ENCODE data around the gene ABHD14A. TPM values are rescaled to one million over a fixed set of nuclear protein-coding genes. Genes with fewer than 3 reads are reported as not detected.

The ABHD14A gene
- total RNA-seq, 2 experiments from 2014 or later, result 7.5 to 8.9 TPM

DNA sequence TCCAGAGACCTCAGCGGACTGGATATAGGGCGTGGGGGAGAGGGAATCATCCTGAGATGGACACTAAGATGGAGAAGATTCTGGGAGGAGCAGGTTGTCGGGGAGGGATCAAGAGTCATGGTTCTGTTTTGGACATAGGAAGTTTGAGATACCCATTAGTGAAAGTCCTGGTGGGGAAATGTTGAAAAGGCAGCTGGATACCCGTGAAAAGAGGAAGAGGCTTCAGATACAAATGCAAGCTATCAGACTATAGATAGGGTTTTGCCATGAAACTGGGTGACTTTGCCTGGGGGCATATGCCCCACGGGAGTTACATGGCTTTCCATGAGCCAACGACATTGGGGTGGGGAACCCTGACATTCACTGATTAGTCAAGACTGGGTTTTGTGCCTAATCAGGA, 20.8 kb upstream of the ABHD14A start:
- Histone ChIP-seq H2AFZ (ENCODE audit: low read length) (no peak overlapping the region), H3K4me2 (ENCODE audit: low read length) (no peak overlapping the region), H3K79me2 (ENCODE audit: insufficient read depth, low read depth, low read length) (no peaks in the 10 kb centered on the region), H4K20me1 (ENCODE audit: insufficient read depth, low read length) (no peaks in the 10 kb centered on the region), H3K36me3 (ENCODE audit: insufficient read depth, low read length) (no peaks in the 10 kb centered on the region), H3K9me3 (ENCODE audit: low read length) (no peaks in the 10 kb centered on the region), H3K4me1 (ENCODE audit: insufficient read depth, low read length, poor library complexity, severe bottlenecking) (peaks cover 3% of the 10 kb centered on the region), H3K27ac (ENCODE audit: low read depth, low read length, poor library complexity, severe bottlenecking) (no peak overlapping the region), H3K9me2 (ENCODE audit: insufficient read depth, low read length) (no peaks in the 10 kb centered on the region), H3K4me3 (ENCODE audit: low read depth, low read length, poor library complexity, severe bottlenecking) (no peak overlapping the region)
- CTCF ChIA-PET (ENCODE audit: unreplicated experiment), result no interaction called here
- TF ChIP-seq EZH2phosphoT487 (IDR thresholded peaks at IDR 0.05; ENCODE audit: borderline replicate concordance, low read depth, low read length) (no peak), CTCF (conservative IDR thresholded peaks at IDR 0.05; ENCODE audit: low read length) (no peak)
- DNase-seq (ENCODE audit: low spot score), result no peak
- BruUV-seq (replicated peaks), result no TSS peak
- POLR2A ChIA-PET, result no interaction called here
- intact Hi-C loops (cut with micrococcal nuclease; ENCODE audit: unreplicated experiment), result no loop called here

DNA sequence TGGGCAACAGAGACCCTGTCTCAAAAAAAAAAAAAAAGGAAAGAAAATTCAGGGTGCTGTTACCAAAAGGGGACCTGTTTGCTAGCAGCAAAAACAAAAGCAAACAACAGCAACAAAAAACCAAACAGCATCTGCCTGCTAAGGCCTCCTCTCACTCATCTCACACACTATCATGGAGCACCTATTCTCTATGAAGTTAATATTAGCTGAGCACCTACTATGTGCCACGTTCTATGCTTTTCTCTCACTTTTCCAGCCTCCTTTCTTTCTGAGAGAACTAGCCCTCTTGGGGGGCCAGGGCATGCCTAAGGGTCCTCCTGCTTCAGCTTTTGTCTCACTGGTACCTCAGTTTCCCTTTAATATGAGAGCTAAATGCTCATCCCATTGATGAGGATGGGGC, 20.2 kb upstream of the ABHD14A start:
- Histone ChIP-seq H3K36me3 (ENCODE audit: insufficient read depth, low read length) (no peaks in the 10 kb centered on the region), H3K4me3 (ENCODE audit: low read depth, low read length, poor library complexity, severe bottlenecking) (no peak overlapping the region), H3K79me2 (ENCODE audit: insufficient read depth, low read depth, low read length) (no peaks in the 10 kb centered on the region), H3K9me3 (ENCODE audit: low read length) (no peaks in the 10 kb centered on the region), H2AFZ (ENCODE audit: low read length) (no peak overlapping the region), H3K4me2 (ENCODE audit: low read length) (no peak overlapping the region), H4K20me1 (ENCODE audit: insufficient read depth, low read length) (no peaks in the 10 kb centered on the region), H3K4me1 (ENCODE audit: insufficient read depth, low read length, poor library complexity, severe bottlenecking) (peaks cover 3% of the 10 kb centered on the region), H3K27ac (ENCODE audit: low read depth, low read length, poor library complexity, severe bottlenecking) (no peak overlapping the region), H3K9me2 (ENCODE audit: insufficient read depth, low read length) (no peaks in the 10 kb centered on the region)
- no peak for TF ChIP-seq EZH2phosphoT487 (IDR thresholded peaks at IDR 0.05; ENCODE audit: borderline replicate concordance, low read depth, low read length)
- no peak for TF ChIP-seq CTCF (conservative IDR thresholded peaks at IDR 0.05; ENCODE audit: low read length)
- POLR2A ChIA-PET, result no interaction called here
- DNase-seq (ENCODE audit: low spot score), result no peak
- BruUV-seq (replicated peaks), result no TSS peak
- CTCF ChIA-PET (ENCODE audit: unreplicated experiment), result no interaction called here
- intact Hi-C loops (cut with micrococcal nuclease; ENCODE audit: unreplicated experiment), result no loop called here

DNA sequence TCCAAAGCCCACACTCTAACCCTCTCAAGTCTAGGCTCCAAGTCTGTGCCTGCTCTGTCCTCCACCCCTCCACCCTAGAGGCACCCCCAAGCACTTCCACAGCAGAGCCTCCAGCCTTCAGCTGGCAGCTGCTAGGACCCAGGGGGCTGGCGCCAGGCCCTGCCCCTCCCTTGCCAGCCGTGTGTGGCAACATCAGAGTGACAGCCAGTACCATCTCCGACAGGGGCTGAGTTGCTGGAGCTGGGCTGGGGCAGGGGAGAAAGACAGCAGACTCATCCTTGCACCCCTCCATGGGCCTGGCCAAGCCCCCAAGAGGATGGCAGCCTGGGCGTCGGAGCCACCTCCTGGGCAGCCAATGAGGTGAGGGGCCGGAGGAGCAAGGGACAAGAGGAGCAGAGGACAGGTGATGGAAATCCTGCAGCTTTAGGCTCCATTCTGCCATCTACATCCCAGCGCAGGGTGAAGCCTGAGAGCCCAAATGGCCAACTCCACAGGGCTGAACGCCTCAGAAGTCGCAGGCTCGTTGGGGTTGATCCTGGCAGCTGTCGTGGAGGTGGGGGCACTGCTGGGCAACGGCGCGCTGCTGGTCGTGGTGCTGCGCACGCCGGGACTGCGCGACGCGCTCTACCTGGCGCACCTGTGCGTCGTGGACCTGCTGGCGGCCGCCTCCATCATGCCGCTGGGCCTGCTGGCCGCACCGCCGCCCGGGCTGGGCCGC, 19.5 kb upstream of the ABHD14A start, which contains the start of gene GPR62:
GPR62 (plus strand) TSS at position 207 of the 718 bp plus-strand sequence; CDS start at position 479, 272 bp downstream.
- POLR2A ChIA-PET, result no interaction called here
- H3K4me3 ChIP-seq (ENCODE audit: low read depth, low read length, poor library complexity, severe bottlenecking), result no peak within 1 kb of the TSS
- no peaks in the 10 kb centered on the region for H4K20me1 ChIP-seq (ENCODE audit: insufficient read depth, low read length)
- no peaks in the 10 kb centered on the region for H3K36me3 ChIP-seq (ENCODE audit: insufficient read depth, low read length)
- CTCF ChIA-PET (ENCODE audit: unreplicated experiment), result no interaction called here
- no peak within 1 kb of the TSS for H3K4me2 ChIP-seq (ENCODE audit: low read length)
- no TSS peak for BruUV-seq (replicated peaks)
- no peaks in the 10 kb centered on the region for H3K79me2 ChIP-seq (ENCODE audit: insufficient read depth, low read depth, low read length)
- intact Hi-C loops (cut with micrococcal nuclease; ENCODE audit: unreplicated experiment), result no loop called here
- no peaks in the 10 kb centered on the region for H3K9me2 ChIP-seq (ENCODE audit: insufficient read depth, low read length)
- no peak within 1 kb of the TSS for H3K27ac ChIP-seq (ENCODE audit: low read depth, low read length, poor library complexity, severe bottlenecking)
- no peaks in the 10 kb centered on the region for H3K9me3 ChIP-seq (ENCODE audit: low read length)
- H3K4me1 ChIP-seq (ENCODE audit: insufficient read depth, low read length, poor library complexity, severe bottlenecking), result peaks cover 3% of the 10 kb centered on the region
- H2AFZ ChIP-seq (ENCODE audit: low read length), result no peak within 1 kb of the TSS
- TF ChIP-seq EZH2phosphoT487 (IDR thresholded peaks at IDR 0.05; ENCODE audit: borderline replicate concordance, low read depth, low read length) (no peak), CTCF (conservative IDR thresholded peaks at IDR 0.05; ENCODE audit: low read length) (no peak)
- no peak for DNase-seq (ENCODE audit: low spot score)

All from OCI-LY7 (cell line).